ENCODE data around the gene GAREM1. TPM values are rescaled to one million over a fixed set of nuclear protein-coding genes. Genes with fewer than 3 reads are reported as not detected.
"Not testable (repeated sequence)": the region's sequence is repeated elsewhere in the genome, so short reads cannot be mapped to it uniquely, and the experiment has no call there.

Gene GAREM1
- total RNA-seq, 1 experiment from 2014 or later = 0.11 TPM

DNA sequence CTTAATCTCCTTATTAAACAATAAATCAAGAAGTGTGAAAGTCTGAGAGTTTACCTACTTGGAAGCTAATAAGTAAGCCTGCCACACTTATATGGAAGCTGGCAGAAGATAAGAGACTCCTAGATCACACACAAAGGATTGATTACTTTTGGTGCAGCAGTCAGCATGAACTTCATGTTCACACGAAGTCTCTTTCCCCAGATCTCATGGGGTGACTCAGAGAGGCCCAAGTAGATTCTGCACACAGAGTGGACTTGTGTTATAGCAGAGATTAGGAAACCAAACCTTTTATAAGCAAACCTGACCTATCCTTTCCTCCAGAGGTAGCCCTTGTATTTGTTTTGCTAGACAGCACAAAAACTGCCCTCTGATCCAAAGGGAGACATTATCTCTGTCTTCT, 9.9 kb upstream of the GAREM1 start:
- no peak for DNase-seq
- Histone ChIP-seq H3K4me3 (ENCODE audit: low read length) (no peak overlapping the region), H3K9me3 (ENCODE audit: low read length) (no peaks in the 10 kb centered on the region)

DNA sequence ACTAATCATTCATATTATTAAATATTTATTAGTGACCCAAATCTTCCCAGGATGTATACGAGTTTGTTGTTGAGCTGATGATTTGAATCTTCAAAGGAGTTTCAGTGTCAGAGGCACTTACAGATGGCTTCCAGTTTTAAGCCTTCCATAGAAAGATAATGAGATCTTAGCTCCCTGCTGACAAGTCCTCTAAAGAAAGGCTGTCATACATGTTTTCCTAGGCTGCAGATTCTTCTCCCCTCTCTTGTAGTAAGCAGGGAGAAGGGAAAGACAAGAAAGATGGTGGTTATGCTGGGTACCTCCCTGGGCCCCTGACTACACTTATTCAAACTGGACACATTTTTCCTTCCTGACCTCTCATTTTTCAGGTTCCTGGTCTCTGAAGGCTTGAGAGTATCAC, 8.1 kb upstream of the GAREM1 start:
- no peaks in the 10 kb centered on the region for H4K20me1 ChIP-seq (ENCODE audit: insufficient read depth, low read depth, low read length)
- H2AFZ ChIP-seq (ENCODE audit: low read length) = no peak overlapping the region
- H3K9ac ChIP-seq (ENCODE audit: low read length) = no peak overlapping the region
- no peak overlapping the region for H3K27ac ChIP-seq (ENCODE audit: low read length)
- no peaks in the 10 kb centered on the region for H3K9me3 ChIP-seq (ENCODE audit: low read length)
- no peaks in the 10 kb centered on the region for H3K27me3 ChIP-seq (ENCODE audit: low read length)
- no peaks in the 10 kb centered on the region for H3K9me2 ChIP-seq (replicated peaks; ENCODE audit: insufficient read depth, low read length)
- no peaks in the 10 kb centered on the region for H3K4me1 ChIP-seq (ENCODE audit: low read length)
- no peaks in the 10 kb centered on the region for H3K79me2 ChIP-seq (ENCODE audit: low read length)
- DNase-seq = no peak
- no peak overlapping the region for H3K4me3 ChIP-seq (ENCODE audit: low read length)
- no peaks in the 10 kb centered on the region for H3K36me3 ChIP-seq (ENCODE audit: insufficient read depth, low read length)
- no peak overlapping the region for H3K4me2 ChIP-seq (ENCODE audit: low read depth, low read length, poor library complexity, severe bottlenecking)

More for the DNA sequence above, 9.9 kb upstream of the GAREM1 start:
- Histone ChIP-seq H3K9me2 (replicated peaks; ENCODE audit: insufficient read depth, low read length) (no peaks in the 10 kb centered on the region), H4K20me1 (ENCODE audit: insufficient read depth, low read depth, low read length) (no peaks in the 10 kb centered on the region), H3K27me3 (ENCODE audit: low read length) (no peaks in the 10 kb centered on the region), H3K4me1 (ENCODE audit: low read length) (no peaks in the 10 kb centered on the region), H3K9ac (ENCODE audit: low read length) (no peak overlapping the region), H3K27ac (ENCODE audit: low read length) (no peak overlapping the region), H3K4me2 (ENCODE audit: low read depth, low read length, poor library complexity, severe bottlenecking) (no peak overlapping the region), H3K79me2 (ENCODE audit: low read length) (no peaks in the 10 kb centered on the region), H2AFZ (ENCODE audit: low read length) (no peak overlapping the region), H3K36me3 (ENCODE audit: insufficient read depth, low read length) (no peaks in the 10 kb centered on the region)

DNA sequence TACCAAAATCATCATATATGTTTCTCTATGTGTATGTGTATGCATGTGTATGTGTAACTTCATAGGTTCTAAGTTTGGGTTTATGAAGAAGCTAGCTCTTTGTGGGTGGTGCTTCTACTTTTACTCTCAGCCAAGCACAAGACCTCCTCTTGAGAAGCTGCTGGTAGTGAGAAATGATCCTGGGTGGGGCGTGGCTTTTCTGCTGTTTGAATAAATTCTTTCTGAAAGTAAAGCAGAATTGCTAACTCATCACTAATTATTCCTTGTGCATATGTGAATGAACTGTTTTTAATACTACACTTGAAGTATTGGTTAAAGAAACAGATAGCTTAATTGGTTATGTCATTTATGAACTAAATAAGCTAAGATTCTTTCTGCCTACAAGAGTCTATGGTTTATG, 7.6 kb upstream of the GAREM1 start:
- H3K4me2 ChIP-seq (ENCODE audit: low read depth, low read length, poor library complexity, severe bottlenecking) = no peak overlapping the region
- DNase-seq = no peak

DNA sequence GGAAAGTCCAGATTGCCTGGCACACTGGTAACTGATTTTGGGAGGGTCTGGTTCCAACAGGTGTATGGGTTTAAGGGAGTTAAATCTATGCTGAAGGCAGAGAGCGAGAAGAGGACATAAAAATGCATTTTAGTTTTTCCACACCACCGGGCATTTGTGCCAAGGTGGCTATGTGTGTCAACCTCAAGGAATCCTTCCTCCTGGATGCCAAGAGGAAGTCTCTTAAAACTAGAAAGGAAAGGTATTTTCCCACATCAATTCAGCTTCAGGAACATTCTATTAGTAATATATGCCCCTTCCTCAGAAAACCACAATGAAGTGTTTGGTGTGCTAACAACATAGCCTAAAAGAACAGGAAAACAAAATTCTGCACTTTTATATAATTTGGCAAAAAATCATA, 5.4 kb upstream of the GAREM1 start:
- H2AFZ ChIP-seq (ENCODE audit: low read length) = no peak overlapping the region

More for the DNA sequence above, 7.6 kb upstream of the GAREM1 start:
- no peaks in the 10 kb centered on the region for H3K4me1 ChIP-seq (ENCODE audit: low read length)
- no peak overlapping the region for H3K27ac ChIP-seq (ENCODE audit: low read length)
- no peak overlapping the region for H2AFZ ChIP-seq (ENCODE audit: low read length)
- no peak overlapping the region for H3K4me3 ChIP-seq (ENCODE audit: low read length)
- H3K9me2 ChIP-seq (replicated peaks; ENCODE audit: insufficient read depth, low read length) = no peaks in the 10 kb centered on the region
- H3K36me3 ChIP-seq (ENCODE audit: insufficient read depth, low read length) = no peaks in the 10 kb centered on the region
- no peak overlapping the region for H3K9ac ChIP-seq (ENCODE audit: low read length)
- H3K27me3 ChIP-seq (ENCODE audit: low read length) = no peaks in the 10 kb centered on the region
- H3K79me2 ChIP-seq (ENCODE audit: low read length) = no peaks in the 10 kb centered on the region
- H4K20me1 ChIP-seq (ENCODE audit: insufficient read depth, low read depth, low read length) = no peaks in the 10 kb centered on the region
- no peaks in the 10 kb centered on the region for H3K9me3 ChIP-seq (ENCODE audit: low read length)

DNA sequence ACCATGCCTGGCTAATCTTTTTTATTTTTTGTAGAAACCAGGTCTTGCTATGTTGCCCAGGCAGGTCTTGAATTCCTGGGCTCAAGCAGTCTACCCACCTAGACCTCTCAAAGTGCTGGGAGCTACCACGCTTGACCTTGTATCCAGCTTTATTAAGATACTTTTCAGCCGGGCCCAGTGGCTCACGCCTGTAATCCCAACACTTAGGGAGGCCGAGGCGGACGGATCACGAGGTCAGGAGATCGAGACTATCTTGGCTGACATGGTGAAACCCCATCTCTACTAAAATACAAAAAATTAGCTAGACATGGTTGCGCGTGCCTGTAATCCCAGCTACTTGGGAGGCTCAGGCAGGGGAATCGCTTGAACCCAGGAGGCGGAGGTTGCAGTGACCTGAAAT, 4.4 kb upstream of the GAREM1 start:
- H3K9ac ChIP-seq (ENCODE audit: low read length); H2AFZ ChIP-seq (ENCODE audit: low read length); DNase-seq; H3K36me3 ChIP-seq (ENCODE audit: insufficient read depth, low read length); H3K4me2 ChIP-seq (ENCODE audit: low read depth, low read length, poor library complexity, severe bottlenecking); H3K4me3 ChIP-seq (ENCODE audit: low read length); H3K79me2 ChIP-seq (ENCODE audit: low read length); H3K4me1 ChIP-seq (ENCODE audit: low read length); H4K20me1 ChIP-seq (ENCODE audit: insufficient read depth, low read depth, low read length); H3K9me3 ChIP-seq (ENCODE audit: low read length); H3K9me2 ChIP-seq (replicated peaks; ENCODE audit: insufficient read depth, low read length); H3K27ac ChIP-seq (ENCODE audit: low read length); H3K27me3 ChIP-seq (ENCODE audit: low read length): not testable (repeated sequence)

More for the DNA sequence above, 5.4 kb upstream of the GAREM1 start:
- no peak for DNase-seq
- Histone ChIP-seq H3K4me1 (ENCODE audit: low read length) (no peaks in the 10 kb centered on the region), H3K4me2 (ENCODE audit: low read depth, low read length, poor library complexity, severe bottlenecking) (no peak overlapping the region), H3K27me3 (ENCODE audit: low read length) (no peaks in the 10 kb centered on the region), H3K4me3 (ENCODE audit: low read length) (no peak overlapping the region), H3K27ac (ENCODE audit: low read length) (no peak overlapping the region), H3K9me3 (ENCODE audit: low read length) (no peaks in the 10 kb centered on the region), H4K20me1 (ENCODE audit: insufficient read depth, low read depth, low read length) (no peaks in the 10 kb centered on the region), H3K9ac (ENCODE audit: low read length) (no peak overlapping the region), H3K79me2 (ENCODE audit: low read length) (no peaks in the 10 kb centered on the region), H3K9me2 (replicated peaks; ENCODE audit: insufficient read depth, low read length) (no peaks in the 10 kb centered on the region), H3K36me3 (ENCODE audit: insufficient read depth, low read length) (no peaks in the 10 kb centered on the region)

DNA sequence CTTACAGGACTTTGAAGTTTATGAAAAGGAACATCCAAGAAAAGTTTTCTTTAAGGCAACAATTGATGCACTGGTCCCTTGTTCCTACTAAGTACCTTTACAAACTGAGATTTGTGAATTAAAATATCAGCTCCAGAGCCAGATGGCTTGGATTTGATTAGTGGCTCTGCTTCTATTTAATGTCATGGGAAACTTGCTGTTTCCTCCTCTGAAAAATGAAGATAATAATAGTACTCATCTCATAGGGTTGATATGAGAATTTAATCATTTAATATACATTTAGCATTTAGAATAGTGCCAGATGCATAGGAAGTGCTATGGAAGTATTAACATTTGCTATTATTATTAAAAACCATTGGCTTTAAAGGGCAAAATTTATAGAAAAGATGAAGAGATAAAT, 2.6 kb upstream of the GAREM1 start:
- DNase-seq = no peak
- H3K27me3 ChIP-seq (ENCODE audit: low read length) = no peaks in the 10 kb centered on the region
- H3K4me1 ChIP-seq (ENCODE audit: low read length) = peaks cover 13% of the 10 kb centered on the region
- no peak overlapping the region for H3K27ac ChIP-seq (ENCODE audit: low read length)
- no peak overlapping the region for H3K9ac ChIP-seq (ENCODE audit: low read length)
- no peak overlapping the region for H2AFZ ChIP-seq (ENCODE audit: low read length)
- H3K79me2 ChIP-seq (ENCODE audit: low read length) = no peaks in the 10 kb centered on the region
- H3K36me3 ChIP-seq (ENCODE audit: insufficient read depth, low read length) = no peaks in the 10 kb centered on the region
- no peaks in the 10 kb centered on the region for H3K9me2 ChIP-seq (replicated peaks; ENCODE audit: insufficient read depth, low read length)
- H3K4me2 ChIP-seq (ENCODE audit: low read depth, low read length, poor library complexity, severe bottlenecking) = no peak overlapping the region
- no peak overlapping the region for H3K4me3 ChIP-seq (ENCODE audit: low read length)
- H3K9me3 ChIP-seq (ENCODE audit: low read length) = no peaks in the 10 kb centered on the region
- no peaks in the 10 kb centered on the region for H4K20me1 ChIP-seq (ENCODE audit: insufficient read depth, low read depth, low read length)

DNA sequence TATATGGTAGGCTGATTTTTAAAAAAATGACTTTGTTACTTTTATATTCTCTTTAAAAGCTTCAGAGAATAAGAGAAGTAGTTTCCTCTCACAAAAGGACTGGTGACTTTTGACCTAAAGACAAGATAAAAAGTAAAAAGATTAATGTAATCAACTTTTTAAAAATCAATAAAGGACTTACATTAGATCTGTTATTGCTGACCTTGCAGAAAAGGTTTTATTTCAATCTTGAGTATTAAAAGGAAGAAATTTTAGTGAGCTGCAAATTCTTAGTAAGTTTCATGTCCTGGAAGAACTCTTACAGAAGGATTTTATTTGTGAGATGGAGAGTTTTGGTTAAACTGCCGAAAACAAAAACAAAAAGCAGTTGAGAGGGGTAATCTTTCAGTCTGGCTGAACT, 2.2 kb upstream of the GAREM1 start:
- no peak for DNase-seq
- Histone ChIP-seq H3K4me3 (ENCODE audit: low read length) (no peak overlapping the region), H4K20me1 (ENCODE audit: insufficient read depth, low read depth, low read length) (no peaks in the 10 kb centered on the region), H3K4me1 (ENCODE audit: low read length) (peaks cover 13% of the 10 kb centered on the region), H3K9me3 (ENCODE audit: low read length) (no peaks in the 10 kb centered on the region), H3K79me2 (ENCODE audit: low read length) (no peaks in the 10 kb centered on the region), H3K9ac (ENCODE audit: low read length) (no peak overlapping the region), H3K36me3 (ENCODE audit: insufficient read depth, low read length) (no peaks in the 10 kb centered on the region), H3K27ac (ENCODE audit: low read length) (no peak overlapping the region), H3K9me2 (replicated peaks; ENCODE audit: insufficient read depth, low read length) (no peaks in the 10 kb centered on the region), H3K4me2 (ENCODE audit: low read depth, low read length, poor library complexity, severe bottlenecking) (no peak overlapping the region), H3K27me3 (ENCODE audit: low read length) (no peaks in the 10 kb centered on the region), H2AFZ (ENCODE audit: low read length) (no peak overlapping the region)

DNA sequence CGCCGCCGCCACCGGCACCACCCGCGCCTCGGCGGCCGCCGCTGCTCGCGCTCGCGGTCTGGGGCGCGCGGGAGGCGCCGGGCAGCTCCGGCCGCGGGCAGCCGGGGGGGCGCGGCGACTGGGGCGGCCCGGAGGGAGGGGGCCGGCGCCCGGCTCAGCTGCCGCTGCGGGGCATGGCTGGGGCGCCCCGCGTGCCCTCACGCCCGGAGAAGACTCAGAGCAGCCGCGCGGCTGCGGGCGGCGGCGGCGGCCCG, 295 bp downstream of the GAREM1 start:
- DNase-seq = no peak
- Histone ChIP-seq H3K9ac (ENCODE audit: low read length) (no peak overlapping the region), H3K79me2 (ENCODE audit: low read length) (no peaks in the 10 kb centered on the region), H4K20me1 (ENCODE audit: insufficient read depth, low read depth, low read length) (no peaks in the 10 kb centered on the region), H3K9me2 (replicated peaks; ENCODE audit: insufficient read depth, low read length) (no peaks in the 10 kb centered on the region), H3K27ac (ENCODE audit: low read length) (no peak overlapping the region), H3K36me3 (ENCODE audit: insufficient read depth, low read length) (no peaks in the 10 kb centered on the region), H3K4me2 (ENCODE audit: low read depth, low read length, poor library complexity, severe bottlenecking) (peak overlapping the region; percentile 29), H3K4me1 (ENCODE audit: low read length) (peaks cover 13% of the 10 kb centered on the region), H3K4me3 (ENCODE audit: low read length) (peak overlapping the region; percentile 54; the same call in 1 of the 2 replicates), H2AFZ (ENCODE audit: low read length) (no peak overlapping the region), H3K9me3 (ENCODE audit: low read length) (no peaks in the 10 kb centered on the region), H3K27me3 (ENCODE audit: low read length) (no peaks in the 10 kb centered on the region)
